Skin epidermis (tissue), 12 donors: ENCODE results near the gene SAMHD1.
"Not testable (repeated sequence)": the region's sequence is repeated elsewhere in the genome, so short reads cannot be mapped to it uniquely, and the experiment has no call there.

Experiments used
- H3K27ac ChIP-seq, 21 experiments: fragments of 200-600 bp; sonication (generic) in 11 of 21; one replicate each; pipeline ENCODE4 v1.5.0; 2020; ENCODE audit warnings: mild to moderate bottlenecking in 3 of 21, inconsistent platforms in 2 of 21, moderate library complexity in 2 of 21
- H3K4me3 ChIP-seq, 7 experiments: fragments of 200-600 bp; sonication (generic) in 2 of 7; one replicate each; pipeline ENCODE4 v1.5.0; 2020; ENCODE audit warnings: inconsistent platforms in 2 of 7, mild to moderate bottlenecking in 2 of 7, moderate library complexity in 1 of 7

Gene SAMHD1

GRCh38 chr20:36841030-36841429 lies 110.5 kb downstream of the SAMHD1 start:
- H3K27ac ChIP-seq, result peak overlapping the region in 14 of 21 experiments; percentile 9 to 86 (median 70)
- H3K4me3 ChIP-seq, result not testable (repeated sequence)
